ENCODE data around the gene TGFBI.
A peak's percentile ranks its signal among the peaks of the same experiment; 100 is the strongest.
"Not testable (repeated sequence)": the region's sequence is repeated elsewhere in the genome, so short reads cannot be mapped to it uniquely, and the experiment has no call there.

Gene TGFBI

DNA sequence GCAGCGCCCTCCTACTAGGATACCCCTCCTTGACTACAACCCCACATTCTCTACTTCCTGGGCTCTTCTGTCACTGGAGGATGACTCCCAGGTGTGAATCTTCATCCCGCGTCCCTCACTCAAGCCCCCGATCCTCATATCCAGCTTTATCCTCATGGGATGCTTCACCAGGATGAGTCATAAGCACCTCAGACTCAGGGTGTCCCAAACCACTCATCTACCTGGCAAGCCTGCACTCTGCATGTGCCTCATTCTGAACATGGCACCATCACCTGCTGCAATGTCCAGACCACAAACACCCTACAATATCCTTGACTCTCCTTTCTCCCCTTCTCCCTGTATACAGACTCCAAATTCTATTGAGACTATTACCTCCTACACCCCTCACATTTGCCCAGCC, 1.5 kb upstream of the TGFBI start:
- no peak for DNase-seq

DNA sequence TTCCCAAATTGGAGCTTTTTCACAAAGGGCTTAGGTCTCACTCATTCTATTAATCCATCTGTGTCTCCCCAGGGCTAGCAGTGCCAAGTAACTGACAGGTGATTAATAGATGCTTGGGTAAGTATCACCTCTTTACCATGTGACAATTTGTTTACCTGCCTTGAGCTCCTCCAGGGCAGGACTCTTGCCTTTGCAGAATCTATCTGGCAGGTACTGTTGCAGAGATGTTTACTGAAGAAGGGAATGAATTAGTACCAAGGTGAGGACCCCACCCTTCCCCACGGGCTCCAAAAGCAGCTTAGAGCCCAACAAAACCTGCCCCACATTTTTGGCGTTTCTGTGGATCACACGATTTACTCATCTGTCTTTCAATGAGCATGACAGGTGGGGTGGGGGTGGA, 698 bp upstream of the TGFBI start:
- DNase-seq: no peak

DNA sequence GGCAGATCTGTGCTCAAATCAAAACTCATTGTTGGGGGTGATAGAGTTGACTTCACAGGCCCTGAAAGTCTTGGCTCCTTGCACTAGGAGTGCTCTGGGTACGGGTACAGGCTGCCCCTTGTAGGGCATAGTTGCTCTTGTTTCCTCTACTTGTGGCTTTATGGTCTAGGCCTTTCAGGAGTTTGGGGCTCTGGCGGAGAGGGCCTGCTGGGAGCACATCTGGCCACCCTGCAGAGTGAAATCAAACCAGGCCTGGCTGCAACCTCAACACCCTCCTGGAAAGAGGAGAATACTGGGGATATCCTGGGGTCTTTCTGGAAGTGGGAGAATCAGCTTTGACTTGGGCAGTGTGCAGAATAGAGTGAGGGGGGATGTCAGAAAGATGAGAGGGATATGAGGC, 1.5 kb downstream of the TGFBI start:
- no peak for DNase-seq

DNA sequence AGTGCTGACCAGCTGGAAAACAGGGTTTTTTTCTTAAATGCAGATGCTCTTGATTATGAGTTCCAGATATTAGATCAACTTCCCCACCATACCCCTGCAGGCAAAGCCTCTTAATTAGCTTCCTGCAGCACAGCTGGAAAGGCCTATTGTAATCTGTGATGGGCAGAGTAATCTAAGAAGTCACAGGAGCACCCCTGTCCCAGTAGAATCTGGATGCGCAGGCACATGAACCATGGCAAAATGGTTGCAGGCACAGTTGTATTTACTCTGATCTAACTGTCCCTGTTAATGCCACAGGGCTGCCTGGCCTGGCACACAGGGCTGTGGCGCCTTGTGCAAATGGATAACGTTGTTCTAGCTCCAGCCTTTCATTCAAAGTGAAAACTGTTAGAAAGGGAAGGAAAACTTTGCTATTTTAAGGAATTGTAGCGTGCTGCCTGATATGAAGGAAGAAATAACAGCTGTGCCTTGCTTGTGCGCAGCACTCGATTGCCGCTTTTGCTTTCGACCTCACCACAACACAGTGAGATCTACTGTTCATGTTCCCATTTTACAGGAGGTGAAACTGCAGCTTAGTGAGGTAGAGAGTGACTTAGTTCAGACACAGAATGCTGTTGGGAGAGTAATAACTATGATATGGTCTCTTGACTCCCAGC, 2.3 kb downstream of the TGFBI start:
- DNase-seq: no peak

DNA sequence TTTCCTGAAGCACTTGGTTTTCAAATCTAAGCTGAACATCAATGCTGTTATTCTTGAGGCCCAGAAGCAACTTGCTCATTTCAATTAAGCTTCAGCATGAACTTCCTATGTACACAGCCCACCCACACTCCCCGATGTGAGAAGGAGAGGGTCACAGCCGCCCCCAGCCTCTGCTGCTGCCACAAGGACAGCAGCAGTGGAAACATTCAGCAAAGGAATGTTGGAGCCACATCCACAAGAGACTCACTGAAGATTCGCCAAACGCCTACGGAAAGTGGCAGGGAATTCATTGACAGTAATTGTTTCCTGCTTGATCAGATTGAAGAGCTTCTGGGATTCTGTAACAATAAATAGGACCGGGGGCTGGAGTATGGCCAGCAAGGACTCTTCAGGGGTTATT, 2.9 kb downstream of the TGFBI start:
- no peak for DNase-seq

DNA sequence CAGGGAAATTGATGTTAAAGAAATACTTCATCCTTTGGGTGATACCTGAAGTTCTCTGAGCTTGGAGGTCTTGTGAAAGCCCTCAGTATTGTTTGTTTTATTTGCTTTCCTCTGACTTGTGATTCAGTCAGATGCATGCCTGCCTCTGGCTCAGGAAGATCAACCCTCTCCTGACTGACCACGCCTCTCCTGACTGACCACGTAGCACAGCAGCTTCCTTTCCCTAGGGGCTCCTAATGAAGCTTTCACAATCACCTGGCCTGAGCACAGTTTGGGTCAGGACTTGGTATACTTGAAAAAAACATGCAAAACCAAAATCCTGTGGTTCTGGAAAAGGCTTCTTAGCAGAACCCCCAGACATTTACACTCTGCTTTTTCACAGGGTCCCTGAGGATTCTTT, 3.8 kb downstream of the TGFBI start:
- DNase-seq: no peak

DNA sequence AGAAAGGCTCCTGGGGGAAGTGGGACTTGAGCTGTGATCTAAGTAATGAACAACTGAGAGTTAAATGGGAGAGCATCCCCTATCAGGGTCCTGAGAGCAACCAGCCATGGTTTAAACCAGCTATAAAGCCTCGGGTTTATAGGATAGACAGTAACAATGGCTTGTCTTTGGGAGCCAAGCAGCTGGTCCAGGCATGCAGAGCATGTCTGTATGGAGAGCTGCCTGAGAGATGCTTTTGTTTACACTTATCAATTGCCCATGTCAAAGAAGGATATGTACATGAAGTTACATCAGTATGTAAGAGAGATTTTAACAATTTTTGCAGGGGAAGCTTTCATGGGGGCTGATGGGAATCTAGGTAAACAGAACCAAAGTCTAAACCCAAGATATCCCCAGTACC, 4.4 kb downstream of the TGFBI start:
- no peak for DNase-seq

DNA sequence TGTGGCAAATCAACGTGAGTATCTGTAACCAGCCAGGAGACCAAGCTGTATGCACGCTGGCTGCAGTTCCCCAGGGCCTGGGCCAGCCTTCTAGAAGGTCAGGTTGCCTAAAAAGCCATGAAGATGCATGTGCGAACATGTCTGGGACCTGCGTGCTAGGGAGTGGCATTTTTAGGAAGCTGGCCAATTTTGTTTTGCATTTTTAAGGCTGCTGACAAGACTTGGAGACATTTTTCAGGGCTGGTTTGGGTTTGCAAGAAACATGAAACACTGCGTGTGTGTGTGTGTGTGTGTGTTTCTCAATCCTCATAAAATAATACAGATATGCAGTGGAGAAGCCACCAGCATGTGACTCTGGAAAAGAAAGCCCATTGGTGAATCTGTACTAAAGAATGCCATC, 5.1 kb downstream of the TGFBI start:
- no peak for DNase-seq

DNA sequence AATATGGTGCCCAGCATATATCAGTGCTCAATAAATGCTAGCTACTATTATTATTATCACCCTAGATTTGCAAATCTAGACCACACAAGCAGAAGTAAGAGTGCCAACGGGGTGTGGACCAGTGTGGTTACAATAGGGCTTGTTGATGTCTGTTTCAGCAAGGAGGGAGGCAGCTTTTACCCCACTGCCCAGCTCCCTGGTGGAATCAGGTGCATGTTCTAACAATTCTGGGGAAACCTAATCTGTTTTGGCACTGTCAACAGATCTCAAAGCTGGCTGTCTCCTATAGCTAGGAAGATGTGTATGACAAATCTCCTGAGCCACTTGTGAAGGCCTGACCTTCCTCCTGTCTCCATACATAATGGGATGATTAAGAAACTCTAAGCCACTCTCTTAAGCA, 5.7 kb downstream of the TGFBI start:
- DNase-seq: no peak

DNA sequence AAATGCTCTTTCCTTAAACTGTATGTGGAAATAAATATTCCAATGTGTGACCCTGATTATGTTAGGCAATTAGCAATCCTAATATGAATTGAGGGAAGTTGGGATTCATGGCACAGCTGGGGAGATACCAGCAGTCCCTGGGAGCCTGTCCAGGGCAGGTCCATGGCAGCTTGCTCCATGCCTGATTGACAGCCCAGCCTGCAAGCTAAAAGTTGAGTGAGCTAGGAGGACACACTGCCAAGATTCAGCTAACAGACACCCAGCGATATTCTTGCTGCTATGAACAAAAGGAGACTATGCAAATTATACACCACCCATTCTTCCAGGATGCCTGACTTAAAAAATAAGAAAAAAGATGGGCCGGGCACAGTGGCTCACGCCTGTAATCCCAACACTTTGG, 6.2 kb downstream of the TGFBI start:
- DNase-seq: no peak

DNA sequence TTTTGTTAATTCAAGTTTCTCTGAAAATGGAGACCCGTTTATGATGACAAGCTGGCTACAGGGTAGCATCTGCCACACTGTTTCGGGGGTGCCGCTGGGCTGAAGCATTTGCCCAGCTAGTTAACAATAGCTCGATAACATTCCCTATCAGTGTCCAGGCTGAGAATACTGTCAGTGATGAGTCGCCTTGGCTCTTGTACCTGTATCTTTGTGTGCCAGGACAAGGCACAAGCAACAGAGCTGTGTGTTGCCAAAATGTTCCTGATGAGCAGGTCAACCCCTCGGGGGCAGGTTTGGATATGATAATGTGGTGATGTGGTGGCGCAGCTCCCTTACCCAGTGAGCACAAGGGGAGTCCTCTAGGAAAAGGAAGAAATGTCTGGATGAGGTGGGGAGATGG, 7.0 kb downstream of the TGFBI start:
- no peak for DNase-seq

DNA sequence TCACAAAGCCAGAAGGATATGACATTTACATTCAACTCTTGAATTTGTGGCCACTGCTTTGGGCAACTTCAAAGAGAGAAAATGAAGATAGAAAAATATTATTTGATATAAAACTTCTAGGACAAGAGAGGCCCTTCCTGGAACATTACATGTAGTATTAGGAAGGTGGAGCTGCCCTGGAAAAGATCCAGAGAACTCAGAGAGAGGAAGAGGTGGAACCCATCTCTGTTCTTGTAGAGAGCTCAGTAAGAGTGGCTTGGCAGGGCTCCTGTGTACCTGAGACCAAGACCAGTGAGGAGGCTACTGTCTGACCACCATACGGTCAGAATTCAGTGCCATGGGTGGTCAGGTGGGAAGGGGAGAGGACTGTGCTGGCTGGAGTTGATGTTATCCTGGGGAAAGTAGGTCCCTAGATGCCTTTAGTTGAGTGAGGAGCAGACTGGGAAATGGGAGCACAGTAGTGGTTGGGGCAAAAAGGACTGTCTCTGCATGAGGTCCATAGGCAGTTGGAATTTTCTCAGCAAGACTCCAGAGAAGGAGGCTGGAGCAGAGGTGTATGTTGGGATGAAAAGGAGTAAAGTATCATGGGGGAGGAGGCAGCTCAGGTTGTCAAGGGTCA, 7.6 kb downstream of the TGFBI start:
- DNase-seq: no peak

DNA sequence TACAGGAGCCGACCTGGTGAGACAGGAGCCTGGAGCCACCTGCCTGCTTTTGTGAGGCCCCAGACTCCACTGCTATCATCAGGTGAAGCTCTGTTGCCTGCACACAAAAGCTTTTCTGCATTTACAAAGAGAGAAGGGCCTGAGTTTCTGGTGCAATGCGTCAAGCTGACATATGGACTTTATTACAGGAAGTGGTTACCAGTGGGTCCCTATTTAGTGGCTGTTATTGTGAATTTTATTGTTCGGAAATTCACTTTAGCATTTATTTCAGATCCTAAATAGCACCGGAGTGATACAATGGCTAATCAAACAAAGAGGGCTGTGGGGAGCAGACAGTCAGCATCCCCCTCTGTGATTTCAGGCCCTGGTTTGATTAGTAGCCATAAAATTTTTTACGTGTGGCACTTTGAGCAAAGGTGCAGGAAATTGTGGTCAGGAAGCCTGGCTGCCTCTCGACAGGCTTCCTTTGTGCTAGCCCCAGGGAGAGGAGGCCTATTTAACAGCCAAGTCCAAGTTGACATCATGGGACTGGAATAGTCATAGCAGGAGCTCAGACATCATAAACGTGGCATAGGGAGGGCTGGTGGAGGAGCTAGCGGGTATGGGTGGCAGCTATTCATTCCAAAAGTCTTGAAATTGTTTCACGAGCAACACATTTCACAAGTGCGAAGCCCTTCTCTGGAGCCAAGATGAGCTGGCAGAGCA, 8.4 kb downstream of the TGFBI start:
- DNase-seq: peak; percentile 49

DNA sequence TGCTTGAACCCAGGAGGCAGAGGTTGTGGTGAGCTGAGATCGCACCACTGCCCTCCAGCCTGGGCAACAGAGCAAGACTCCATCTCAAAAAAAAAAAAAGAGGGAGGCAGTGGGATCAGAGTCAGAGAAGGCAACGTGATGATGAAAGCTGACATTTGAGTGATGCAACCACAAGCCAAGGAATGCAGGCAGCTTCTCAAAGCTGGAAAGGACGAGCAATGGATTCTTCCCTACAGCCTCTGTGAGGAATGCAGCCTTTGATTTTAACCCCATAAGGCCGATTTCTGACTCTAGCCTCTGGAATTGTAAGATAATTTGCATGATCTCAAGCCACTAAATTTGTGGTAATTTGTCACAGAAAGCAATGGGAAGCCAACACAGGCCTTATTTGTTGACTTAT, 9.8 kb downstream of the TGFBI start:
- DNase-seq: no peak

DNA sequence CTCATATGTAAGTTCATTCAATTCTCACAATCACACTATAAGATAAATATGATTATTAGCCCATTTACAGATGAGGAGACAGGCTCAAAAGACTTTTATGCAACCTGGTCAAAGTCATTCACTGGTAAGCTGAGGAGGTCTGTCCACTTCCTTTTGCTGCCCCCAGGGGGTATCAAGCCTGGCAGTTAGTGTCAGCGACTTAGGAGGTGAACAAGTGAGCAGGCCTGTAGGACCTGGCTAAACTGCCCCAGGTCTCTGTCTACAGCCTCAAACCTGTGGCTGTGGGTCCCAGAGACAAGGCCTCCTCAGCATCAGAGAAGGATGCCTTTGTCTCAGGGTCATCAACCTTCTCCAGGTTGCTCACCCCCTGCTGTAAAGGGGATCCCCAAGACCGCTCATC, 10.4 kb downstream of the TGFBI start:
- no peak for DNase-seq

DNA sequence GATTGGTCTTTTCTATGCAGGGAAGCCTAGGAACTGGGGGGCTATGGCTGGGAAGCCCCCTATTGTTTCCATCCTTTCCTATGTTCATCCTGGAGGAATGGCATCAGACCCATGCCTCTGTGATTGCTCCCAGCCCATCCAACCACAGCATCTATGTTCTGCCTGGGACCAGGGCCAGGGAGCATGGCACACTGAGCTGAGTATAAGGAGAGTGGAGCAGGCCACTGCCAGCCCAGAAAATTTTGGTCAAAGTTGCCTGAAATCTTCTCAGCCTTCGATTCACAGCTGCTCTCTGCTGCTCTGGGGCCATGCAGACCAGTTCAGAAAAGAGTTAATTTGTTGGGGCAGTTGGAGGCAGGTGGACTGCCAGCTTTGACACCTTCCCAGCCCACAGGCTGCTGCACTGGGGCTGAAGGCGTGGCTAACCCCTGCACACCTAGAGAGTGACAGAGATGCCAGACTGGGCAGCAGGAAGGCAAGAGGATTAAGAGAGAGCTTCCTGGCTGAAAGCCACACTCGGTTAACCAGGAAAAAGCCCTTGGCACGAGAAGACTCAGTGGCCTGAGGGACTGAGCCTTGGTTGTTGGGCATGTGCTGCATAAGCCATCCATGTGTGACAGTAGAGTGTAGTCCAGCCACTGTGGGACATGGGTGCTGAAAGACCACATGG, 12.1 kb downstream of the TGFBI start:
- DNase-seq: no peak

DNA sequence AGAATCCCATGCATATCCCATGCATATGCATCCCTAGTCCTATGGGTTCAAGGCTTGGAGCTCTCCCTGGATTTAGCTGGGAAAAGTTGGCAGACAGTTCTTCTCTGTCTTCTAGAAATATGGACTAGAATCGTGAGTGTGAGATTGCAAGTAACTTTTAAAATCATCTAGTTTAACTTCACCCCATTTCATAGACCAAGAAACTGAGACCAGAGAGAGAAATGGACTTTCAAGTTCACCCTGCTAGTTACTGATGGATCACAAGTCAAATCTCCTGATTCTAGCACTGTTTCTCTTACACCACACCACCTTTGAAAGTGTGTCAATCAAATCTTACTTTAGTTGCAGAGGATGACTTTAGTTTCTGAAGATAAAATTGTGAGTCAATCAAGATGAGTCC, 13.4 kb downstream of the TGFBI start:
- DNase-seq: no peak

DNA sequence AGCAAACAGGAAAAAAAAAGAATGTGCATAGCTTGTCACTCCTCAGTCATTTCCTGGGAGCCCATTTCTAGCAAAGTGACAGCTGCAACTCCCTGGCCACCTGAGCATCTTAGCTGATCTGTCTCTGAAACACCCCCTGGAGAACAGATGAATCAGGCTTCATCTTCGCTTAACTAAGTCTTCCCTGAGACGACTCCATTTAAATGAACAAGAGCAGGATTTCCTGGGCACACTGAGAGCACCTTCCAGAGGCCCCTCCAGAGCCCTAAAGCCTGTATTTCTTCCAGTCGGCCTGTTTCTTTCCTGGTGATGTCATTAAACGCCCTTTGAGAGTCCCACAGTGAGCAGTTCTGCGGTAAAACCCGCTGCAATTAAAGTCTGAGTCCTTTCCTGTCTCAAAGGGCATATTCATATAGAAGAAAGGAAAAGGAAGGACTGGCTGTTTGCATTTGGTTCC, 13.9 kb downstream of the TGFBI start:
- no peak for DNase-seq

DNA sequence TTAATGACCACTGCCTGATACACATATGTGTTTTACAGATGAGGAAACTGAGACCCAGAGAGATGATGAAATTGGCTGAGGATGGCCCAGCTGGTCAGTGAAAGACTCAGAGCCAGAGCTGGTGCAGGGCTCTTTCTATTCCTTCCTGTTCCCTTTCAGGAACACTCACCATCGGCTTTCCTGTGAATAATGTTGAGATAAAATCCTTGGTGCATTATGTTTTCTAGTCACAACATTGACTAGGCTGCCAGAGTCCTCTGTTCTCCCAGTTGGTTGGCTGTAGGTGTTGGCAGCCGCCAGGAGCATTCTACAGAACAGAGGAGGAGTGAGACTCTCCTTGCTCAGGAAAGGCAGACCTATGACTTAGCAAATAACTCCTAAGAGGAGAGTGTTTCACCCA, 14.8 kb downstream of the TGFBI start:
- no peak for DNase-seq

DNA sequence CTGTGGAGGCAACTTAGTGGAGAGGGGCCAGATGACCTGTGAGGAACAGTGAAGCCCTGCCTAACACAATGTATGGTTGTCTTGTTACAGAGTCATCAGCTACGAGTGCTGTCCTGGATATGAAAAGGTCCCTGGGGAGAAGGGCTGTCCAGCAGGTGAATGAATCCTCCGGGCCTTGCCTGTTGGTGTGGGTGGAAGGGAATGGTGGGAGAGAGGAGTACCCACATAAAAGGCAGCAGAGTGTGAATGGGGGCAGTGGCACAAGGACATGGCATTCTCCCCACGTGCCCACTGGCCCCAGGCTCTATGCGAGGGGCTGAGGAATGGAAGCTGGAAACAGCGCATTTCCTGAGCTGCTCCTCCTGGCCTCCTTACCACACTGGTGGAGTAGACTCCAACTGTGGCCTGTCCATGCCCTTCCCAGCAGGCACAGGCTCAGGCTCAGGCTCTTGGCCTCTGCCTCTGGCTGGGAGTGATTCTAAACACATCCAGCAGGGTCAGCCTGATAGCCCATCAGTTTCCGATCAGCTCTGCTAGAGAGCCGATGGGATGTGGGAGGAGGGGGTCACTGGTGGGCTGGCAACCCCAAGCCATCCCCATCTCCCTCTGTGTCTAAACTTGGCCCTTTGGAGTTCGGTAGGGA, 15.3 kb downstream of the TGFBI start:
- no peak for DNase-seq

DNA sequence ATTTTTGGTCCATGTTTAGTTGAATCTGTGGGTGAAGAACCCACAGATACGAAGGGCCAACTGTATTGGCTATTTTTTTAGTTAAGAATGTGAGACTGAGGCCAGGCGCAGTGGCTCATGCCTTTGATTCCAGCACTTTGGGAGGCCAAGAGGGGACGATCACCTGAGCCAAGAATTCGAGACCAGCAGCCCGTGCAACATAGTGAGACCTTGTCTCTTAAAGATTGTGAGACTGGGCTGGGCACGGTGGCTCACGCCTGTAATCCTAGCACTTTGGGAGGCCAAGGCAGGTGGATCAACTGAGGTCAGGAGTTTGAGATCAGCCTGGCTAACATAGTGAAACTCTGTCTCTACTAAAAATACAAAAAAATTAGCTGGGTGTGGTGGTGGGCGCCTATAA, 16.2 kb downstream of the TGFBI start:
- DNase-seq: not testable (repeated sequence)

DNA sequence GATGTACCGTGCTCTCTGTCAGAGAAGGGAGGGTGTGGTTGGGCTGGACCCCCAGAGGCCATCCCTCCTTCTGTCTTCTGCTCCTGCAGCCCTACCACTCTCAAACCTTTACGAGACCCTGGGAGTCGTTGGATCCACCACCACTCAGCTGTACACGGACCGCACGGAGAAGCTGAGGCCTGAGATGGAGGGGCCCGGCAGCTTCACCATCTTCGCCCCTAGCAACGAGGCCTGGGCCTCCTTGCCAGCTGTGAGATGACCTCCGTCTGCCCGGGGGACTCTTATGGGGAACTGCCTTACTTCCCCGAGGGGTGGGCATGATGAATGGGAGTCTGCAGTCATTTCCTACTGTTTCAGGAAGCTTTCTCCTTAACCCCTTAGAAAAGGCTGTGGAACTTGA, 17.5 kb downstream of the TGFBI start:
- no peak for DNase-seq

DNA sequence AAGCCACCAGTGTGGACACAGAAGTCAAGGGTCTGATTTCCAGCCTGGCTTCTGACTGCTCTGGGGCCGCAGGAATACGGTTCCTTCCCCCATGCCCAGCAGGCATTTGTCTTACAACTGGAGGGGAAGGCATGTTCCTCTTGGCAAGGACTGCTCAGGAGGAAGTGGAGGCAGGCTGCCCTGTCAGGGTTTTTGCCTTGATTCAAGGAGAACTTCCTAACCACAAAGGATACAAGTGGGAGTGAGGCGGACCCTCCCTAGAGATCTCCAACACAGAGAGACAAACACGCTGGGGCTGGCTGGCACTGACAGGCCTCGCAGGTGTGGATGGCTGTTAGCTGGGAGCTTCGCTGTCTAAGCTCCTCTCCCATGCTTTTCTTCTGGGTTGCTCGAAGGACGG, 19.1 kb downstream of the TGFBI start:
- DNase-seq: no peak

DNA sequence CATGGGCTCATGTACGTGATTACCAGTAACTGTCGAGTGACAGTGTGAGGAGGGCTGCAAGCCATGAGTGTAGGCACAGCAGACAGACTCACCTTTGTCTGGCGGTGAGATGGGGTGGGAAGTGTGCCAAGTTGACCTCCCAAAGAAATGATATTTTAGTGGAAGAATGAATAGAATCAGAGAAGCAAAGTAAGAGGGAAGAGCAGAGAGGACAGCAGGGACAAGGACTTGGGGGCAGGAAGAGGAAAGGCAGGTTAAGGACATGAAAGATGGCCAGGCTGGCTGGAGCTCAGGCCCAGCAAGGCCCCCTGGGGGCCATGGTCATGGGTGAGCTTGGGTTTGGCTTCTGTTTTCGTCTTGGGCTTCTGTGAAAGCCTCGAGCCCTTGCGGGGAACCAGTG, 20.2 kb downstream of the TGFBI start:
- no peak for DNase-seq
